Astrocyte of the spinal cord (primary cell): ENCODE measurements around the gene LYPD6B.

Experiments used
- DNase-seq: peaks from one replicate; pipeline ENCODE4 v3.0.0; 2011; ENCODE audit warnings: low read depth, low spot score
- H3K4me3 ChIP-seq: 2 replicates; pipeline ENCODE4 v1.5.1; 2011; ENCODE audit warnings: low read depth, mild to moderate bottlenecking, low read length, moderate library complexity
- in situ Hi-C: cut with HindIII; loops from 2 replicates; pipeline ENCODE4 v1.10.0; 2017; ENCODE audit warnings: low sequenced_read_pairs
- TF ChIP-seq, protein P1 (sequence below): IDR thresholded peaks from 2 replicates; pipeline ENCODE4 v1.5.1; 2012; ENCODE audit warnings: low read depth, mild to moderate bottlenecking, low read length, inconsistent platforms

LYPD6B gene

DNA sequence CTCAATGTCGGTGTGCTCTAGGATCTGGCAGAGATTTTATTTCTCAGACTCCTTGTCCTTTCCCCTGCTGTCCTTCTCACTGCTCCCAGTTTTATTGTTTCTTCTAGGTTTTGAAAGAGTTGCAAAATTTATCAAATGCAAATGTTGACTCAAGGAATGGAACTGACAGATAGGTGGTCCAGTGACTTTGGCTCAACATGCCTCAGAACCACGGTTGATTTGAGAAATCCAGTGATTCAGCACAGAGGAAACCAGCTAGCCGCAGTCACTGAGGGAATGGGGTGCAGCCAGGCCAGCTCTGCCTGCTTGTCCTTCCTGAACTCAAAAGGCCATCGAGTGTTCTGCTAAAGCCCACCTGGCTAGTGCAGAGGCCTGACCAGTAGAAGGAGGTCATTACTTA is 166.2 kb downstream of the LYPD6B start:
- DNase-seq = no peak
- H3K4me3 ChIP-seq = no peak overlapping the region
- in situ Hi-C loops = no loop called here
- TF ChIP-seq, protein P1, sequence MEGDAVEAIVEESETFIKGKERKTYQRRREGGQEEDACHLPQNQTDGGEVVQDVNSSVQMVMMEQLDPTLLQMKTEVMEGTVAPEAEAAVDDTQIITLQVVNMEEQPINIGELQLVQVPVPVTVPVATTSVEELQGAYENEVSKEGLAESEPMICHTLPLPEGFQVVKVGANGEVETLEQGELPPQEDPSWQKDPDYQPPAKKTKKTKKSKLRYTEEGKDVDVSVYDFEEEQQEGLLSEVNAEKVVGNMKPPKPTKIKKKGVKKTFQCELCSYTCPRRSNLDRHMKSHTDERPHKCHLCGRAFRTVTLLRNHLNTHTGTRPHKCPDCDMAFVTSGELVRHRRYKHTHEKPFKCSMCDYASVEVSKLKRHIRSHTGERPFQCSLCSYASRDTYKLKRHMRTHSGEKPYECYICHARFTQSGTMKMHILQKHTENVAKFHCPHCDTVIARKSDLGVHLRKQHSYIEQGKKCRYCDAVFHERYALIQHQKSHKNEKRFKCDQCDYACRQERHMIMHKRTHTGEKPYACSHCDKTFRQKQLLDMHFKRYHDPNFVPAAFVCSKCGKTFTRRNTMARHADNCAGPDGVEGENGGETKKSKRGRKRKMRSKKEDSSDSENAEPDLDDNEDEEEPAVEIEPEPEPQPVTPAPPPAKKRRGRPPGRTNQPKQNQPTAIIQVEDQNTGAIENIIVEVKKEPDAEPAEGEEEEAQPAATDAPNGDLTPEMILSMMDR = no peak

DNA sequence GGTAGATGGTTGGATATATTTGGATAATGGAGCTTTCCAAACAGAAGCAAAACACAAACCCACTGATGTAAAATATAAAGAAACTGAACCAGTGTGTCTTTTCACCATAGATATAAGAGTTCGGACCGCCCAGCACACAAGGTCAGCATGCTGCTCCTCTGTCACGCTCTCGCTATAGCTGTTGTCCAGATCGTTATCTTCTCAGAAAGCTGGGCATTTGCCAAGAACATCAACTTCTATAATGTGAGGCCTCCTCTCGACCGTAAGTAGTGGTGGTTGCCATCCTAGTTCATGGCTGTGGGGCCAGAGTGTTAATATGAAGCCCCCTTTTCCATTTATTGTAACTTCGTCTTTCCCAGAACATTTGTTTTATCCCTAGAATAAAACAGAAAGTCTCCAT is 166.6 kb downstream of the LYPD6B start:
- DNase-seq = no peak
- in situ Hi-C loops = no loop called here
- TF ChIP-seq, protein P1 = no peak
- no peak overlapping the region for H3K4me3 ChIP-seq

DNA sequence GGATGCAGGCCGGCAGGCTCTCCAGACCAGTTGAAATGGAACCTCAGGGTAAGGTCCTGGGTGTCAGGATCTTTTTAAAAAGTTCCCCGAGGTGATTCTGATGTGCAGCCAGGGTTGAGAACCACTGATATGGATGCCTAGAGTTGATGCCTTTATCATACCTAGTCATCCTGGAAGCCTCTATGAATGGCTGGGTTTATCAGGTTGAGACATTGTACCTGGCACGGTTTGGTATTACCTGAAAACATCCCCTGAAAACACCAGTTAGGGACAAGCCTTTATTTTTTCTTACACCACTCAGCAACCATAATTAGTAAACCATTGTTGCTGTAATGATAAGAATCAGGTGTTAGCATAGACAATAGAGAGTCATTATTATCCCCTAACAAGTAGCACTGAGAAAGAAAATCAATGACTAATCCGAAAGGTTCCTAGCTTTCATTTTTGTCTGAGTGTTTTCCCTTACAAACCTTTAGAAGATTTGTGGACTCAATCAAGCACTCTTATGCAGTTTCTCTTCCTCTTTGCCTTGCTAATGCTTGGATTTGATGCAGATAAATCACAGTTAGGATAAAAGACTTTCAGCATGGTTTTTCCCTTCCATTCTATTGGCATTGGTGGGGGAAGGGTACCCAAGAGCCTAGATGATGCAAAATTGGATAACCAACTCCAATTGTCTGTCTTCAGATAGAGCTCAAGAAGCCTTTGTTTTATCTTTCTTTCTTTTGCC is 175.4 kb downstream of the LYPD6B start:
- in situ Hi-C loops = no loop called here
- no peak overlapping the region for H3K4me3 ChIP-seq
- no peak for DNase-seq
- TF ChIP-seq, protein P1 = no peak

DNA sequence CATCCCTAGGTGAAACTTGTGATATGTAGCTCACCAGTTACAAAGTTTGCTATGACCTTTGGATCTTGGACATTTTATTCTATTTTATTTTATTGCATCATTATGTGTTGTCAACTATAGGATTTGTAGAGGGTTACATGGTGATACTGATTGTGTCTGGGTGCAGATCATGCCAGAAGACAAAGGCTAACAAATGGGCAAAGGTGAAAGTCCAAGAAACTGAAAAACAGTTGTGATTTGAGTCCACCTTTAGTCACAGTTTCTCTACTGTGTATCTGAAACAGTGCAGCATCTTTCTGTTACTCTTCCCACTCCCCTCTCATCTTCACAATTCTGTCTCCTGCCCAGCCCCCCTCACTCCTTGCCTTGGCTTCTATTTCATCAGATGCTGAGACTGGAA is 180.0 kb downstream of the LYPD6B start:
- TF ChIP-seq, protein P1 = no peak
- DNase-seq = no peak

DNA sequence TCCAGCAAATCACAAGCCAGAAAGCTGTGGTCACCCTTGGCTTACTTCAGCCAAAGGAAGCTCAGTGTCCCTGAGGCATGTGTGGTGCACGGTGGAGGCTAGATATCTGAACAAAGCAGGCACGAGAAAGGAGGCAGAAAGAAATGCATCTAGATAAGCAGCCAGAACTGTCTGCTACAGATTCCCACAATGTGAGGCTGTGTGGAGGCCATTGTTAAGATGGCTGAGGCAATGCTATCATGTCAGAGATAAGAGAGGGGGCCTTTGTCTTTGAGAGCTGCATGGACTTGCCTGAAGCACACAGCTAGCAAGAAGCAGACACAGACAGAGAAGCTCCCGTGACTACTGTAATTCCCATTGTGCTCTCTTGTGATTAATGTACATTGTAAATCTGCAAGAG is 181.4 kb downstream of the LYPD6B start:
- in situ Hi-C loops = no loop called here
- H3K4me3 ChIP-seq = no peak overlapping the region
- TF ChIP-seq, protein P1 = no peak
- DNase-seq = no peak

More for the DNA sequence above, 180.0 kb downstream of the LYPD6B start:
- H3K4me3 ChIP-seq = no peak overlapping the region
- in situ Hi-C loops = no loop called here

DNA sequence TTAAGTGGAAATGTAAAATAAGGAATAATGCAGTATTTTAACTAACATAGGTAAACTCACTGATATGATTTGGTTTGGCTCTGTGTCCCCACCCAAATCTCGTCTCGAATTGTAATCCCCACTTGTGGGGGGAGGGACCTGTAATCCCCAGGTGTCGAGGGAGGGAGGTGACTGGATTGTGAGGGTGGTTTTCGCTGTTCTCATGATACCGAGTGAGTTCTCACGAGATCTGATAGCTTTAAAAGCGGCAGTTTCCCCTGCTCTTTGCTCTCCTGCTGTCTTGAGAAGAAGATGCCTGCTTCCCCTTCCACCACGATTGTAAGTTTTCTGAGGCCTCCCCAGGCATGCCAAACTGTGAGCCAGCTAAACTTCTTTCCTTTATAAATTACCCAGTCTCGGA is 182.5 kb downstream of the LYPD6B start:
- no peak for DNase-seq
- H3K4me3 ChIP-seq = no peak overlapping the region
- in situ Hi-C loops = no loop called here
- TF ChIP-seq, protein P1 = no peak
